CD4-positive, alpha-beta T cell treated with Interleukin-4 for 4 hours (primary cell): ENCODE measurements around the gene RPL27A.
A peak's percentile ranks its signal among the peaks of the same experiment; 100 is the strongest.

Source experiments
- DNase-seq: peaks from one replicate; pipeline ENCODE4 v3.0.0-alpha.2; 2020

RPL27A gene

GRCh38 chr11:8676458-8676857, 6.1 kb upstream of the RPL27A start:
- no peak for DNase-seq

GRCh38 chr11:8679006-8679405, 3.6 kb upstream of the RPL27A start:
- DNase-seq, result no peak

DNA sequence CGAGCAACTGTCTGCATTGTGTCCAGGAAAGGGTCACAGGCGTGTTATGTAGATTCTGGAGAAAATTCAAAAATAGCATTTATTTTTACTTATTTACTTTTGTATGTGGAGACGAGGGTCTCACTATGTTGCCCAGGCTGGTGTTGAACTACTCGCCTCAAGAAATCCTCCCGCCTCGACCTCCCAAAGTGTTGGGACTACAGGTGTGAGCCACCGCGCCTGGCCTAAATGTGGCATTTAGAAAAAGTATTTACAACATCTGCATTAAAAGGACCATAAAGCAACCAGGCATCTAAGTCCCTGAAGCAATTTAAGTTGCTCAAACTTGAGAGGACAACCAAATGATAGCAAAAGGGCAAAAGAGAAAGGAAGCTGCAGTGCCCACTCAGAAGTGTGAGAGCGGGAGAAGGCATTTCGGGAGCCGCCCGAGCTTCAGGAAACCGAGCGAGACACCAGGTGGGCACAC, 722 bp upstream of the RPL27A start:
- DNase-seq, result no peak

GRCh38 chr11:8683115-8683807, 669 bp downstream of the RPL27A start:
- no peak for DNase-seq

- no peak for DNase-seq
Measured at GRCh38 chr11:8684600-8685290, 2.2 kb downstream of the RPL27A start.

- no peak for DNase-seq
Measured at GRCh38 chr11:8685306-8685705, 2.7 kb downstream of the RPL27A start.

DNA sequence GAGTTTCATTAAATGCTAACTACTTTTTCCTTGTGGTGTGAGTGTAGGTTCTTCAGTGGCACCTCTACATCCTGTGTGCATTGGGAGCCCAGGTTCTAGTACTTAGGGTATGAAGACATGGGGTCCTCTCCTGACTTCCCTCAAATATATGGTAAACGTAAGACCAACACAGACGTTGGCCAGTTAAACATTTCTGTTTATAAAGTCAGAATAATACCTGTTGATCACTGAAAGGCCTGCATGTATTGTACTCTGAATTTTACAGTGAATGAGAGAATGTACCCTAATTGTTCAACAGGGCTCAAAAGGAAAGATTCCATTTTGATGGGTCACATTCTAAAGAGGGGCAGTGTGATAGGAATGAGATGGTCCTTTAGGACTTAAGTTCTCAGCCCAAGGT, 3.2 kb downstream of the RPL27A start:
- no peak for DNase-seq

DNA sequence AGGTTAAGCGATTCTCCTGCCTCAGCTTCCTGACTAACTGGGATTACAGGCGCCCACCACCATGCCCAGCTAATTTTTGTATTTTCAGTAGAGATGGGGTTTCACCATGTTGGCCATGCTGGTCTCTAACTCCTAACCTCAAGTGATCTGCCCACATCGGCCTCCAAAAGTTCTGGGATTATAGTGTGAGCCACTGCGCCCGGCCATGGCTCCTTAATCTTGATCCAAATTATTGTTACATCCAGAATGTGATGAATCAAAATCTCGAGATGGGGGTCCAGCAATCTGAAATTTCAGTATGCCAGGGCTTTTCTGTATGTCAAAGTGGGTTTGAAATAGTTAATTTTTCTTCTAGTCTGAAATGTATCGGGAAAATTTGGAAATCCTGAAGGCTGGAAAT, 3.7 kb downstream of the RPL27A start:
- DNase-seq, result no peak

GRCh38 chr11:8688414-8689362, 6.1 kb downstream of the RPL27A start:
- peak; percentile 85 for DNase-seq

DNA sequence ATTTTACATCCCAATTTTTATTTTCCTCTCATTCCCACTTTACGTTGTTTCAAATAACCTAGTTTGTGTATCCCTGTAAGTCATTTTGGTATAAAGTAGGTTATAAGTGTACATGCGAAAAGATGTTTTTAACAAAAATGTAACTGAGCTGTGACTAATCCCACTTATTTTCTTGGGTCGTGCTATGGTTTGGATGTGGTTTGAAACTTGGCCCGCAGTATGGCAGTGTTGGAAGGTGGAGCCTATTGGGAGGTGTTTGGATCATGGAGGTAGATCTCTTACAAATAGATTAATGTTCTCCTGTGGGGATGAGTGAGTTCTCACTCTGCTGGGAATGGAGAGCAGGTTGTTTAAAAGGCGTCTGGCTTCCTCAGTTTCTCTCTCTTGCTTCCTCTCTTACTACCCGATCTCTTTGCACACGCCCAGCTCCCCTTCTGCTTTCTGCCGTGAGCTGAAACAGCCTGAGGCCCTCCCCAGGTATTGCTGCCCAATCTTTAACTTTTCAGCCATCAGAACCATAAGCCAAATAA, 7.2 kb downstream of the RPL27A start:
- no peak for DNase-seq

- DNase-seq, result no peak
Measured at GRCh38 chr11:8690374-8691342, 8.1 kb downstream of the RPL27A start.

GRCh38 chr11:8691601-8692000, 9.0 kb downstream of the RPL27A start:
- DNase-seq, result no peak

GRCh38 chr11:8692417-8692816, 9.8 kb downstream of the RPL27A start:
- DNase-seq, result no peak

DNA sequence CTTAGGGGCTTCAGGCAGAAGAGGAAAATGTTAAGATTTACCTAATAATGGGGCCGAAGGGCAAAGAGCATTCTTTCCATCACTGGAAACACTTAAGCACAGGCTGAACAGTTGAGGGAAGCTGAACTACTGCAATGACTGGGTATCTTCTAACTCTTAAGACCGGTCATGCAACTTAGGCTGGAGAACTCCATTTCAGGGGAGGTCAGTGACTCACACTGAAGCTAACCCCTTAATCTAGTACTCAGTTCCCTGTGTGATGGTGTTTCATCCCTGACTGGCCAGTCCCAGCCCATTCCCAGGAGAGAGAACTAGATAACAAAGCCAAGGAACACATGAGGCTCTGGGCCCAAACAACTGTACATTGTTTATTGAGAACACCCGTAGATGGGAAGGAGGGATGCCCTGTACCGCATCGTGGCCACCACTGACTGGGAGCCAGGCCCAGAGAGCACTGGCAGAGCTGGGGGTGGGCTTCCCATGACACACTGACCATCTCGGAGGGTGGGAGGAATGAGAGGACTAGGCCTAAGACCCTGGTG, 10.5 kb downstream of the RPL27A start:
- DNase-seq, result no peak

GRCh38 chr11:8693555-8693954, 11.0 kb downstream of the RPL27A start:
- DNase-seq, result no peak

- DNase-seq, result no peak
Measured at GRCh38 chr11:8694137-8694536, 11.5 kb downstream of the RPL27A start.

DNA sequence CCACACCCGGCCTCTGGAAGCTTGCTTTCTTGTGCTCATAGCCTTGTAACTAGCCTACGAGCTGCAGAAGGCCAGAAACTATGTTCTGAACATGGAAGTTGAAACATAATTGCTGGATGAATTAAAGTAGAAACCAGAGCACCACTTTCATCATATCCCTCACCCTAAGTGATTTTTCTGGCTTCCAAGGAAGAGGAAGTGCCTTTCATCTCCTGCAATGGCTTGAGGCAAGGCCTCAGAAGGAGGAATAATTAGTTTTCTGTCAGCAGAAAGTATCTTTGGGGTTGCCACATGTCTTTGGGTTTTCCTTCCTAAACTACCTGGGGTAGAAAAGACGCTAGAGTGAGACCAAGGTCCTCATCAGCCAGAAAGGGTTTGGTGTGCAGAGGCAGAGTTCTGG, 14.5 kb downstream of the RPL27A start:
- DNase-seq, result no peak

DNA sequence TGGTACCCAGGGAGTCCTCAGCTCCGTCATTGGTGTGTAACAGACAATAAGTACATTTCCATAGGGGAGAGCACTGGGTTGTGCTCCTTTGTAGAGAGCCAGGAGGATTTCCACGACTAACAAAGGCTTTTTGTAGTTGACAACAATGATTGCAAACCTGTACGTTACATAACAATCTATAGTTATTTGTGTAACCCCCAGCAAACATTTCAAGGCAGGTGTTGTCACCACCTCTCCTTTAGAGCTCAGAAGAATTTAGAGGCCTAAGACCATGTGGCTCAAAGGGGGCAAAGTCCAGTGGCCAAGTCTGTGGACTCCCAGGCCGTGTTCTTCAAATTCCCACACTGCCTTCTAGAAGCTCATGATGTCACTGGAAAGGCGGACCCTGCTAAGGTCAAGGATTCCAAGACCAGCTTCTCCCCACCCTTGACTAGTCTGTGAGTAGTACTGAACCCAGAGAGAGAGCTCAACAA, 15.8 kb downstream of the RPL27A start:
- DNase-seq, result no peak

GRCh38 chr11:8698917-8699441, 16.4 kb downstream of the RPL27A start:
- no peak for DNase-seq

DNA sequence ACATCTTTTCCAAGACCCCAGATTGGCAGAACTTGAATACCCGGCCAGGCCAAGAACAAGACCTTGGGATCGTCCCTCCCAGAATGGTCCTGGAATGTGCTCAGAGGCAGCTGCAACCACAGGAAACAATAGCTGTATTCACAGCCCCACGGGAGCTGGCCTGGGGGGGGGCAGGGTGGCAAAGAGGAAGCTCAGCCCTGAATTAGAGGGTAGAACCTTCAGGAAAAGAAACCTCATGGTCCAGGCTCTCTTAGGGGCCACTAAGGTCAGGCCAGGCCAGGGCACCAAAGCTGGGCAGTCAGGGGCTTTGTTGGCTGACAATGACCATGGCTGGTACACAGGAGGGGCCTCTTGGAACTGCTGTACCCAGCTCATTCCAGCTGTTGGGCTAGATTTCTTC, 17.3 kb downstream of the RPL27A start:
- DNase-seq, result no peak

GRCh38 chr11:8701891-8702597, 19.5 kb downstream of the RPL27A start:
- DNase-seq, result no peak
